Measurements from ENCODE around the gene VTA1.
A peak's percentile ranks its signal among the peaks of the same experiment; 100 is the strongest.

The VTA1 gene

GRCh38 chr6:142258305-142258704, 111.2 kb downstream of the VTA1 start:
- Histone ChIP-seq H3K4me1 (ENCODE audit: control insufficient read depth in 1 of 2, insufficient read depth in 2 of 2, low read length in 2 of 2) (no peaks in the 10 kb centered on the region), H2BK12ac (ENCODE audit: low read length) (no peak overlapping the region), H2BK5ac (ENCODE audit: low read depth, low read length, poor library complexity) (no peak overlapping the region), H3K4ac (ENCODE audit: low read depth, low read length) (no peak overlapping the region), H2AFZ (ENCODE audit: insufficient read depth, low read length, poor library complexity) (no peak overlapping the region), H4K8ac (ENCODE audit: low read depth, low read length) (no peak overlapping the region), H4K91ac (ENCODE audit: low read depth, low read length) (no peak overlapping the region), H3K27ac (ENCODE audit: low read depth, low read length) (no peak overlapping the region), H3K14ac (ENCODE audit: low read length) (no peak overlapping the region), H3K79me1 (ENCODE audit: low read length) (no peaks in the 10 kb centered on the region), H3K23ac (ENCODE audit: low read length) (no peak overlapping the region), H4K12ac (ENCODE audit: low read depth, low read length) (no peak overlapping the region), H3K27me3 (ENCODE audit: insufficient read depth, low read length) (no peaks in the 10 kb centered on the region), H3K18ac (ENCODE audit: low read length) (no peak overlapping the region), H2BK120ac (ENCODE audit: insufficient read depth, low read length, poor library complexity) (no peak overlapping the region), H3K9me3 (ENCODE audit: insufficient read depth, low read depth, low read length) (no peaks in the 10 kb centered on the region), H3K4me3 (ENCODE audit: low read depth, low read length) (no peak overlapping the region), H3K9ac (ENCODE audit: low read length) (no peak overlapping the region), H3K36me3 (ENCODE audit: control insufficient read depth in 1 of 2, insufficient read depth in 2 of 2, low read length in 2 of 2) (no peaks in the 10 kb centered on the region), H3K4me2 (ENCODE audit: low read length) (no peak overlapping the region), H3K79me2 (ENCODE audit: control insufficient read depth, insufficient read depth, low read length, poor library complexity) (no peaks in the 10 kb centered on the region), H2AK5ac (ENCODE audit: low read length) (no peak overlapping the region)
- DNase-seq: peak; percentile 91 to 97
- WGBS (ENCODE audit: extremely low coverage, insufficient coverage, insufficient read length): no CpG with 5 or more reads among the region's 6 CpGs

- H2AFZ ChIP-seq (ENCODE audit: insufficient read depth, low read length, poor library complexity): no peak overlapping the region
- WGBS (ENCODE audit: extremely low coverage, insufficient coverage, insufficient read length): no CpG with 5 or more reads among the region's 8 CpGs
- H2BK12ac ChIP-seq (ENCODE audit: low read length): no peak overlapping the region
- H3K79me2 ChIP-seq (ENCODE audit: control insufficient read depth, insufficient read depth, low read length, poor library complexity): no peaks in the 10 kb centered on the region
- DNase-seq: peak; percentile 21 to 60
- no peak overlapping the region for H4K12ac ChIP-seq (ENCODE audit: low read depth, low read length)
- H3K4me1 ChIP-seq (ENCODE audit: control insufficient read depth in 1 of 2, insufficient read depth in 2 of 2, low read length in 2 of 2): no peaks in the 10 kb centered on the region
- H3K18ac ChIP-seq (ENCODE audit: low read length): no peak overlapping the region
- H3K14ac ChIP-seq (ENCODE audit: low read length): no peak overlapping the region
- no peak overlapping the region for H3K4ac ChIP-seq (ENCODE audit: low read depth, low read length)
- H3K27ac ChIP-seq (ENCODE audit: low read depth, low read length): no peak overlapping the region
- no peak overlapping the region for H3K4me3 ChIP-seq (ENCODE audit: low read depth, low read length)
- H2AK5ac ChIP-seq (ENCODE audit: low read length): no peak overlapping the region
- no peak overlapping the region for H4K8ac ChIP-seq (ENCODE audit: low read depth, low read length)
- no peaks in the 10 kb centered on the region for H3K79me1 ChIP-seq (ENCODE audit: low read length)
- no peak overlapping the region for H3K23ac ChIP-seq (ENCODE audit: low read length)
- no peak overlapping the region for H3K4me2 ChIP-seq (ENCODE audit: low read length)
- H3K9ac ChIP-seq (ENCODE audit: low read length): no peak overlapping the region
- H3K36me3 ChIP-seq (ENCODE audit: control insufficient read depth in 1 of 2, insufficient read depth in 2 of 2, low read length in 2 of 2): no peaks in the 10 kb centered on the region
- no peak overlapping the region for H2BK5ac ChIP-seq (ENCODE audit: low read depth, low read length, poor library complexity)
- H2BK120ac ChIP-seq (ENCODE audit: insufficient read depth, low read length, poor library complexity): no peak overlapping the region
- H3K27me3 ChIP-seq (ENCODE audit: insufficient read depth, low read length): no peaks in the 10 kb centered on the region
- H4K91ac ChIP-seq (ENCODE audit: low read depth, low read length): no peak overlapping the region
- no peaks in the 10 kb centered on the region for H3K9me3 ChIP-seq (ENCODE audit: insufficient read depth, low read depth, low read length)
Measured at GRCh38 chr6:142258757-142259156, 111.7 kb downstream of the VTA1 start.

GRCh38 chr6:142260748-142261147, 113.7 kb downstream of the VTA1 start:
- Histone ChIP-seq H4K12ac (ENCODE audit: low read depth, low read length) (no peak overlapping the region), H3K27ac (ENCODE audit: low read depth, low read length) (no peak overlapping the region), H3K9ac (ENCODE audit: low read length) (no peak overlapping the region), H3K4me3 (ENCODE audit: low read depth, low read length) (no peak overlapping the region), H3K4ac (ENCODE audit: low read depth, low read length) (no peak overlapping the region), H3K18ac (ENCODE audit: low read length) (no peak overlapping the region), H2AFZ (ENCODE audit: insufficient read depth, low read length, poor library complexity) (no peak overlapping the region), H3K23ac (ENCODE audit: low read length) (no peak overlapping the region), H4K91ac (ENCODE audit: low read depth, low read length) (no peak overlapping the region), H2BK12ac (ENCODE audit: low read length) (no peak overlapping the region), H2AK5ac (ENCODE audit: low read length) (no peak overlapping the region), H3K27me3 (ENCODE audit: insufficient read depth, low read length) (no peaks in the 10 kb centered on the region), H3K9me3 (ENCODE audit: insufficient read depth, low read depth, low read length) (no peaks in the 10 kb centered on the region), H2BK120ac (ENCODE audit: insufficient read depth, low read length, poor library complexity) (no peak overlapping the region), H2BK5ac (ENCODE audit: low read depth, low read length, poor library complexity) (no peak overlapping the region), H3K36me3 (ENCODE audit: control insufficient read depth in 1 of 2, insufficient read depth in 2 of 2, low read length in 2 of 2) (no peaks in the 10 kb centered on the region), H3K4me1 (ENCODE audit: control insufficient read depth in 1 of 2, insufficient read depth in 2 of 2, low read length in 2 of 2) (no peaks in the 10 kb centered on the region), H3K79me1 (ENCODE audit: low read length) (no peaks in the 10 kb centered on the region), H3K4me2 (ENCODE audit: low read length) (no peak overlapping the region), H3K14ac (ENCODE audit: low read length) (no peak overlapping the region), H3K79me2 (ENCODE audit: control insufficient read depth, insufficient read depth, low read length, poor library complexity) (no peaks in the 10 kb centered on the region), H4K8ac (ENCODE audit: low read depth, low read length) (no peak overlapping the region)
- no CpG with 5 or more reads among the region's 3 CpGs for WGBS (ENCODE audit: extremely low coverage, insufficient coverage, insufficient read length)
- DNase-seq: no peak

- Histone ChIP-seq H3K9me3 (ENCODE audit: insufficient read depth, low read depth, low read length) (no peaks in the 10 kb centered on the region), H2BK120ac (ENCODE audit: insufficient read depth, low read length, poor library complexity) (no peak overlapping the region), H2AFZ (ENCODE audit: insufficient read depth, low read length, poor library complexity) (no peak overlapping the region), H4K8ac (ENCODE audit: low read depth, low read length) (no peak overlapping the region), H3K27ac (ENCODE audit: low read depth, low read length) (no peak overlapping the region), H3K27me3 (ENCODE audit: insufficient read depth, low read length) (no peaks in the 10 kb centered on the region), H3K4me3 (ENCODE audit: low read depth, low read length) (no peak overlapping the region), H3K9ac (ENCODE audit: low read length) (no peak overlapping the region), H3K23ac (ENCODE audit: low read length) (no peak overlapping the region), H3K4ac (ENCODE audit: low read depth, low read length) (no peak overlapping the region), H3K36me3 (ENCODE audit: control insufficient read depth in 1 of 2, insufficient read depth in 2 of 2, low read length in 2 of 2) (no peaks in the 10 kb centered on the region), H3K4me1 (ENCODE audit: control insufficient read depth in 1 of 2, insufficient read depth in 2 of 2, low read length in 2 of 2) (no peaks in the 10 kb centered on the region), H4K12ac (ENCODE audit: low read depth, low read length) (no peak overlapping the region), H4K91ac (ENCODE audit: low read depth, low read length) (no peak overlapping the region), H3K4me2 (ENCODE audit: low read length) (no peak overlapping the region), H3K18ac (ENCODE audit: low read length) (no peak overlapping the region), H3K79me2 (ENCODE audit: control insufficient read depth, insufficient read depth, low read length, poor library complexity) (no peaks in the 10 kb centered on the region), H3K14ac (ENCODE audit: low read length) (no peak overlapping the region), H3K79me1 (ENCODE audit: low read length) (no peaks in the 10 kb centered on the region), H2BK12ac (ENCODE audit: low read length) (no peak overlapping the region), H2BK5ac (ENCODE audit: low read depth, low read length, poor library complexity) (no peak overlapping the region), H2AK5ac (ENCODE audit: low read length) (no peak overlapping the region)
- no peak for DNase-seq
Measured at GRCh38 chr6:142262231-142262630, 115.2 kb downstream of the VTA1 start.

Data from trophoblast cell (in vitro differentiated cells and primary cell).